Muscle of leg (tissue), 11 donors: ENCODE results near the gene IQCN. TPM values are rescaled to one million over a fixed set of nuclear protein-coding genes. Genes with fewer than 3 reads are reported as not detected.
A peak's percentile ranks its signal among the peaks of the same experiment; 100 is the strongest.

ENCODE experiments used
- DNase-seq: peaks from one replicate; pipeline ENCODE4 v3.0.0; 2013
- H3K27ac ChIP-seq: one replicate; pipeline ENCODE4 v1.5.1; 2013; ENCODE audit warnings: mild to moderate bottlenecking, low read length, control low read depth
- H3K27me3 ChIP-seq: one replicate; pipeline ENCODE4 v1.6.1; 2013; ENCODE audit warnings: low read length; ENCODE audit not compliant: control insufficient read depth, insufficient read depth
- H3K36me3 ChIP-seq: one replicate; pipeline ENCODE4 v1.6.1; 2013; ENCODE audit warnings: low read length; ENCODE audit not compliant: control insufficient read depth, insufficient read depth
- H3K4me1 ChIP-seq: one replicate; pipeline ENCODE4 v1.6.1; 2013; ENCODE audit warnings: low read length; ENCODE audit not compliant: control insufficient read depth, insufficient read depth
- H3K4me3 ChIP-seq: one replicate; pipeline ENCODE4 v1.5.1; 2013; ENCODE audit warnings: low read length, control low read depth
- H3K9me3 ChIP-seq: replicated peaks from 2 replicates; pipeline ENCODE4 v1.6.1; 2013; ENCODE audit warnings: low read depth, low read length; ENCODE audit not compliant: control insufficient read depth
- WGBS: methylation state at CpG from one replicate; pipeline ENCODE4 v1.1.5; 2013; ENCODE audit warnings: missing lambda C conversion rate; ENCODE audit not compliant: insufficient coverage; 5-methylcytosine and 5-hydroxymethylcytosine counted together
- polyA plus RNA-seq, 8 donors: library from polyadenylated mRNA; unstranded; fragments of 120-200 nt; gene quantifications; one replicate each; pipeline versions ENCODE4 v1.2.1 to v1.2.3, GENCODE V29; 2013; ENCODE audit warnings: inconsistent platforms in 1 of 8, low replicate concordance in 1 of 8; ENCODE audit not compliant: insufficient read length in 8 of 8, insufficient read depth in 1 of 8
- total RNA-seq: library from RNA; stranded (reverse); fragments of 120-200 nt; gene quantifications from one replicate; pipeline ENCODE4 v1.2.4, GENCODE V29; 2013

The IQCN gene
- total and polyA plus RNA-seq, 9 donors: 1.5 to 5.9 (median 3.1) TPM

- Histone ChIP-seq H3K4me1 (no peaks in the 10 kb centered on the region), H3K9me3 (peaks cover 4% of the 10 kb centered on the region), H3K4me3 (no peak overlapping the region), H3K27me3 (peaks cover 34% of the 10 kb centered on the region), H3K27ac (no peak overlapping the region), H3K36me3 (no peaks in the 10 kb centered on the region)
- 40% methylated on average over 4 of the region's 6 CpGs for WGBS
- DNase-seq: no peak
Measured at GRCh38 chr19:18234194-18234593, 40.1 kb downstream of the IQCN start.

GRCh38 chr19:18233224-18233825 is 40.9 kb downstream of the IQCN start:
- Histone ChIP-seq H3K27me3 (peaks cover 36% of the 10 kb centered on the region), H3K27ac (no peak overlapping the region)

DNA sequence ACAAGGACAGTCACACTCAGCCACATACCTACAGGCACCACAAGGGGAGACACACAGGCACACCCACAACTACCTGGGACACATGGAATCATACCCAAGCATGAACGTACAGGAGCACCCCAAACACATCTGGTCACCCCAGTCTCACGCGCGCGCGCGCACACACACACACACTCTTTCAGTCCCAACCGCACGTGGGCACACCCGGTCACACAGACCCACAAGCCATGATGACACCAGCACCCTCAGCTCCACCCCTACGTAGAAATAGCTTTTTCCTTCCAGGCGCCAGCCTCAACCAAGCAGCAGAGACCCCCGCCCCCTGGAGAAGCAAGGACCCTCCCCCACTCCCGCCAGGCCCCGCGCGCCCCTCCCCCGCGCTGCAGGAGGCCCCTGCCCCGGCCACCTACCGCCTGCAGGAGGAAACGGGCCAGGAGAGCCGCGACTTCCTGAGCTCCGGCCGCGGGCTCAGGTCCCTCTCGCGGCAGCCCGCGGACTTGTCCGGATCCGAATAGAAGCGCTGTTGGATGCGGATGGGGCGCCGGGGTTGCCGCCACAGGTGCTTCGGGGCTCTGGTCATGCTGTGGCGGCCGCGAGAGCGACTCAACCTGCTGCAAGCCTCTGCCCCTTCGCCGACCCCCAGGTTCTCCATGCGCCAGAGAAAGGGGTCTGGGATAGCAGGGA is 41.6 kb downstream of the IQCN start:
- WGBS: under 1% methylated on average over 44 of the region's 46 CpGs
- no peak for DNase-seq
- Histone ChIP-seq H3K27ac (no peak overlapping the region), H3K27me3 (peaks cover 37% of the 10 kb centered on the region), H3K9me3 (peaks cover 4% of the 10 kb centered on the region), H3K4me3 (no peak overlapping the region), H3K36me3 (no peaks in the 10 kb centered on the region), H3K4me1 (peaks cover 8% of the 10 kb centered on the region)

More at GRCh38 chr19:18233224-18233825, 40.9 kb downstream of the IQCN start:
- DNase-seq: no peak
- no peaks in the 10 kb centered on the region for H3K36me3 ChIP-seq
- 11% methylated on average over 29 of the region's 37 CpGs for WGBS
- H3K4me1 ChIP-seq: peaks cover 3% of the 10 kb centered on the region
- H3K4me3 ChIP-seq: no peak overlapping the region
- H3K9me3 ChIP-seq: peaks cover 4% of the 10 kb centered on the region

- no CpG with 5 or more reads among the region's 4 CpGs for WGBS
- Histone ChIP-seq H3K4me1 (peaks cover 12% of the 10 kb centered on the region), H3K9me3 (peaks cover 4% of the 10 kb centered on the region), H3K36me3 (no peaks in the 10 kb centered on the region), H3K27ac (no peak overlapping the region), H3K4me3 (no peak overlapping the region), H3K27me3 (peaks cover 47% of the 10 kb centered on the region)
- DNase-seq: no peak
Measured at GRCh38 chr19:18231775-18232174, 42.5 kb downstream of the IQCN start.

DNA sequence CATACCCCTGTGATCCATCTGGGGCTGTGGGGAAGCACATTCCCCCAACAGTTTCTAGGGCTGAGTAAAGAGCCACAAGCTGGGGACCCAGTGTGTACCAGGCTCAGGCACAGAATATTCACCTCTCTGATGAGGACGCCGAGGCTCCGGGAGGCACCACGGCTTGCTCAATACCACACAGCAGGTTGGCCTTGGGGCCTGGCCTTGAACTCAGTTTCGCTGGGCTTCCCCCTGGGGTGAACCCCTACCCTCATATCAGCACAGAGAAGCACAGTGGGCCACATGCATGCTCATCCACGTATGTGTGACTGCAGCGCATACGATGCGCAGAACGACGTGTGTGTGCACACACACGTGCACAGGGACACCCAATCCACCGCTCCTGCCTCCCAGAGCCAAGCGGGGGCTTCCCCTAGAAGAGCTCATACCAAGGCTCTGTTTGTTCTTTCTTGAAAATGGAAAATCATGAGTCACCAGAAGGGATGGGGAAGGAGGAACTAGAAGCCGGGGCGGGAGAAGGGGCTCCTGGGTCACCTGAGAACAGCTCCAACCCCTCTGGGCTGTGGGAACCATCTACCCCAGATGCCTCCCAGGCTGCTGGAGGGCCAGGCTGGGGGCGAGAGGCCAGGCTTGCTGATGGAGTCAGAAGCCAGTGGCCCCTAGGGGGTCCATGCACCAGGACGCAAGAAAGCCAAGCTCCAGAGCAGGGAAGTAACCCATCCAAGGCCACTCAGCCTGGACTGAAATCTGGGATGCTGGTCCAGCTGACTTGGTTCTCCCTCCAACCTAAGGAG is 43.1 kb downstream of the IQCN start:
- peaks cover 52% of the 10 kb centered on the region for H3K27me3 ChIP-seq
- WGBS: 62% methylated on average over 11 of the region's 18 CpGs
- no peak overlapping the region for H3K4me3 ChIP-seq
- no peaks in the 10 kb centered on the region for H3K36me3 ChIP-seq
- peaks cover 13% of the 10 kb centered on the region for H3K4me1 ChIP-seq
- H3K9me3 ChIP-seq: peaks cover 4% of the 10 kb centered on the region
- H3K27ac ChIP-seq: no peak overlapping the region
- no peak for DNase-seq

DNA sequence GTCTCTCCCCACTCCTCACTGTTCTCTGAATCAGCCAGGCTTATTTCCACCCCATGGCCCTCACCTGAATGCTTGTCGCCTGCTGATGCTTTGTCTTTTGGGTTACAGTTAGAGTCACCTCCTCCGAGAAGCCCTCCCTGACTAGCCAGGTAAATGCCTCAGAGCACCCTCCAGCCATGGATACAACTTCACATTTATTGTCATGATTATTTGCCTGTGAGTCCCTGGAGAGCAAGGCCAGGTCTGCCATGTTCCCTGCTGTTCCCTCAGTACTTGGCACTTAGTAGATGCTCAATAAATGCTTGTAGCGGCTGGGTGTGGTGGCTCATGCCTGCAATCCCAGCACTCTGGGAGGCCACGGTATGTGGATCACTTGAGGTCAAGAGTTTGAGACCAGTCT is 44.3 kb downstream of the IQCN start:
- Histone ChIP-seq H3K4me1 (peaks cover 25% of the 10 kb centered on the region), H3K27me3 (peaks cover 61% of the 10 kb centered on the region), H3K9me3 (peaks cover 4% of the 10 kb centered on the region), H3K36me3 (no peaks in the 10 kb centered on the region), H3K27ac (no peak overlapping the region), H3K4me3 (no peak overlapping the region)
- 60% methylated on average over 1 of the region's 4 CpGs for WGBS
- no peak for DNase-seq

- Histone ChIP-seq H3K27ac (no peak overlapping the region), H3K36me3 (no peaks in the 10 kb centered on the region), H3K4me1 (peaks cover 29% of the 10 kb centered on the region), H3K9me3 (peaks cover 4% of the 10 kb centered on the region), H3K4me3 (no peak overlapping the region), H3K27me3 (peaks cover 66% of the 10 kb centered on the region)
- WGBS: 93% methylated on average over 3 of the region's 5 CpGs
- DNase-seq: no peak
Measured at GRCh38 chr19:18229474-18229873, 44.8 kb downstream of the IQCN start.

DNA sequence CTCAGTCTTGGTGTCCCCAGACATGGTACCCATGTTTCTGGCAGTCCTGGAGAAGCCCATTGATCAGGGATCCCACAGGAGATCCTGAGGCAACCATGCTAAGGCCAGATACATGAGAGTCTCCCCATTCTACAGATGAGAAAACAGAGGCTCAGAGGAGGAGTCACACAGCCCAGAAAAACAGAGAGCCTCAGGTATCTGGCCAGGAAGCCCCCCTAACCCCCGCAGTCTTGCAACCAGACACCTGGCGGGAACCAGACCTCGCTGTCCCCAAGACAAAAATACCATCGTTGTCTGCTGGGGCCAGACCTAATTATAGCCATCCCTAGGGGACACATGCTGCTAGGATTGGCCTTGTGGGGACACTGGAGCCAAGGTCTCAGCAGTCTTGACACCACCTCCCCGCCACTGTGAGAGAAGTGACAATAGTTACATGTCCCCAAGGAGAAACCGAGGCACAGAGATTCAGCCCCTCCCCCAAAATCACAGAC is 46.4 kb downstream of the IQCN start:
- H3K9me3 ChIP-seq: no peaks in the 10 kb centered on the region
- H3K4me1 ChIP-seq: peaks cover 34% of the 10 kb centered on the region
- no peak overlapping the region for H3K27ac ChIP-seq
- H3K27me3 ChIP-seq: peaks cover 65% of the 10 kb centered on the region
- no peak overlapping the region for H3K4me3 ChIP-seq
- DNase-seq: peak; percentile 34
- no peaks in the 10 kb centered on the region for H3K36me3 ChIP-seq
- WGBS: 69% methylated on average over 2 of the region's 6 CpGs

GRCh38 chr19:18226956-18227780 is 47.1 kb downstream of the IQCN start:
- 79% methylated on average over 14 of the region's 18 CpGs for WGBS
- H3K4me1 ChIP-seq: peaks cover 34% of the 10 kb centered on the region
- no peak overlapping the region for H3K4me3 ChIP-seq
- no peaks in the 10 kb centered on the region for H3K9me3 ChIP-seq
- peaks cover 63% of the 10 kb centered on the region for H3K27me3 ChIP-seq
- no peak for DNase-seq
- H3K27ac ChIP-seq: no peak overlapping the region
- H3K36me3 ChIP-seq: no peaks in the 10 kb centered on the region
